Smooth muscle cell (in vitro differentiated cells): ENCODE results near the gene CHST15. TPM values are rescaled to one million over a fixed set of nuclear protein-coding genes. Genes with fewer than 3 reads are reported as not detected.
A peak's percentile ranks its signal among the peaks of the same experiment; 100 is the strongest.

Experiments
- DNase-seq: peaks from one replicate; lab custom pipeline; 2025; ENCODE audit not compliant: unreplicated experiment; lab: John Stamatoyannopoulos, UW
- H2AFZ ChIP-seq: fragments of 200-600 bp; sonication (generic); 2 replicates; pipeline ENCODE4 v1.6.0; 2016; ENCODE audit warnings: antibody characterized with exemption, low read depth, mild to moderate bottlenecking
- H3F3A ChIP-seq: fragments of 200-600 bp; sonication (generic); 2 replicates; pipeline ENCODE4 v1.6.0; 2017; ENCODE audit warnings: antibody characterized with exemption, low read depth
- H3K27ac ChIP-seq: fragments of 200-600 bp; sonication (generic); 2 replicates; pipeline ENCODE4 v1.5.1; 2016; ENCODE audit warnings: low read depth, mild to moderate bottlenecking
- H3K27me3 ChIP-seq: fragments of 200-600 bp; sonication (generic); 2 replicates; pipeline ENCODE4 v1.6.1; 2016; ENCODE audit warnings: low read depth, mild to moderate bottlenecking
- H3K36me3 ChIP-seq: fragments of 200-600 bp; sonication (generic); 2 replicates; pipeline ENCODE4 v1.5.1; 2016; ENCODE audit warnings: low read depth
- H3K4me1 ChIP-seq: fragments of 200-600 bp; sonication (generic); 2 replicates; pipeline ENCODE4 v1.5.1; 2016; ENCODE audit warnings: low read depth
- H3K4me2 ChIP-seq: fragments of 200-600 bp; sonication (generic); 2 replicates; pipeline ENCODE4 v1.6.0; 2016; ENCODE audit warnings: mild to moderate bottlenecking
- H3K4me3 ChIP-seq: fragments of 200-600 bp; sonication (generic); 2 replicates; pipeline ENCODE4 v1.5.1; 2016; ENCODE audit warnings: mild to moderate bottlenecking
- H3K79me2 ChIP-seq: fragments of 200-600 bp; sonication (generic); 2 replicates; pipeline ENCODE4 v1.6.0; 2016; ENCODE audit warnings: low read depth, mild to moderate bottlenecking
- H3K9ac ChIP-seq: fragments of 200-600 bp; sonication (generic); 2 replicates; pipeline ENCODE4 v1.6.0; 2016; ENCODE audit warnings: low read depth
- H3K9me3 ChIP-seq: fragments of 200-600 bp; sonication (generic); replicated peaks from 2 replicates; pipeline ENCODE4 v1.5.1; 2016; ENCODE audit warnings: low read depth
- H4K20me1 ChIP-seq: fragments of 200-600 bp; sonication (generic); 2 replicates; pipeline ENCODE4 v1.6.0; 2016; ENCODE audit warnings: low read depth
- CTCF ChIP-seq: fragments of 200-600 bp; sonication (generic); IDR thresholded peaks from 2 replicates; pipeline ENCODE4 v1.5.1; 2017; ENCODE audit warnings: borderline replicate concordance, mild to moderate bottlenecking, antibody characterized with exemption; ENCODE audit not compliant: insufficient read depth, poor library complexity, severe bottlenecking
- WGBS: methylation state at CpG from one replicate; pipeline ENCODE4 v1.1.7; 2016; ENCODE audit warnings: low lambda C conversion rate; 5-methylcytosine and 5-hydroxymethylcytosine counted together
- polyA plus RNA-seq: library from polyadenylated mRNA; unstranded; fragments of >200 nt; fragmentation: Nextera tagmentation; extraction: Ambion mirVana; gene quantifications from 2 replicates; pipeline ENCODE4 v1.2.1, GENCODE V29; 2016
- total RNA-seq: library from RNA; depleted of rRNA; stranded (reverse); fragments of >200 nt; gene quantifications from 2 replicates; pipeline ENCODE4 v1.2.3, GENCODE V29; 2014

The CHST15 gene
- total and polyA plus RNA-seq, 2 experiments from 2014 or later: 14.1 to 20.4 TPM

- no peak overlapping the region for H2AFZ ChIP-seq
- H3K79me2 ChIP-seq: no peaks in the 10 kb centered on the region
- no peak for TF ChIP-seq CTCF
- H3K4me1 ChIP-seq: no peaks in the 10 kb centered on the region
- H3K9ac ChIP-seq: no peak overlapping the region
- DNase-seq: no peak
- H3F3A ChIP-seq: no peaks in the 10 kb centered on the region
- no peak overlapping the region for H3K27ac ChIP-seq
- no peaks in the 10 kb centered on the region for H4K20me1 ChIP-seq
- no peaks in the 10 kb centered on the region for H3K9me3 ChIP-seq
- no peaks in the 10 kb centered on the region for H3K36me3 ChIP-seq
- H3K27me3 ChIP-seq: peaks cover 58% of the 10 kb centered on the region
- H3K4me2 ChIP-seq: peak overlapping the region; percentile 80
- WGBS: 5% methylated on average over 47 of the region's 62 CpGs
- peak overlapping the region; percentile 32 for H3K4me3 ChIP-seq
Observed at GRCh38 chr10:123972481-123973401, 120.7 kb downstream of the CHST15 start.

- TF ChIP-seq CTCF: no peak
- Histone ChIP-seq H3K4me3 (no peak overlapping the region), H3K27me3 (peaks cover 58% of the 10 kb centered on the region), H3F3A (no peaks in the 10 kb centered on the region), H3K4me2 (no peak overlapping the region), H3K9me3 (no peaks in the 10 kb centered on the region), H3K27ac (no peak overlapping the region), H4K20me1 (no peaks in the 10 kb centered on the region), H3K36me3 (no peaks in the 10 kb centered on the region), H3K9ac (no peak overlapping the region), H3K79me2 (no peaks in the 10 kb centered on the region), H3K4me1 (no peaks in the 10 kb centered on the region), H2AFZ (no peak overlapping the region)
- no peak for DNase-seq
- WGBS: 84% methylated on average over 3 of the region's 4 CpGs
Observed at GRCh38 chr10:123970927-123971286, 122.5 kb downstream of the CHST15 start.

- H3K27ac ChIP-seq: no peak overlapping the region
- no peaks in the 10 kb centered on the region for H3K36me3 ChIP-seq
- no peaks in the 10 kb centered on the region for H3K9me3 ChIP-seq
- no peaks in the 10 kb centered on the region for H3K79me2 ChIP-seq
- H3K27me3 ChIP-seq: peaks cover 58% of the 10 kb centered on the region
- no peak overlapping the region for H2AFZ ChIP-seq
- no peaks in the 10 kb centered on the region for H3K4me1 ChIP-seq
- H3K9ac ChIP-seq: no peak overlapping the region
- no peak for DNase-seq
- no peak overlapping the region for H3K4me2 ChIP-seq
- WGBS: 42% methylated on average over 20 of the region's 25 CpGs
- TF ChIP-seq CTCF: no peak
- no peak overlapping the region for H3K4me3 ChIP-seq
- H4K20me1 ChIP-seq: no peaks in the 10 kb centered on the region
- no peaks in the 10 kb centered on the region for H3F3A ChIP-seq
Observed at GRCh38 chr10:123970207-123970926, 123.0 kb downstream of the CHST15 start.
